A549 (cell line): ENCODE measurements around the gene ASTL. TPM values are rescaled to one million over a fixed set of nuclear protein-coding genes. Genes with fewer than 3 reads are reported as not detected.

Experiments
- ATAC-seq, 2 experiments: fragments of 200-7000 bp in 1 of 2; fragments of >200 bp in 1 of 2; cut with Nextera tagmentation in 1 of 2; cut with Tn5 transposase in 1 of 2; 3 replicates each; pipeline versions ENCODE4 v1.8.0 to v1.9.1; 2018 to 2020; ENCODE audit warnings: mild to moderate bottlenecking in 1 of 2, moderate library complexity in 1 of 2
- CTCF ChIA-PET: fragments of 300-600 bp; sonication (Branson Sonifier 250); formaldehyde crosslinking; extraction: SDS; loops from one replicate; lab custom pipeline; 2021; ENCODE audit warnings: antibody characterized with exemption, inconsistent platforms; lab: Yijun Ruan, JAX
- POLR2A ChIA-PET: fragments of 350-600 bp; formaldehyde crosslinking; extraction: SDS; loops from one replicate; lab custom pipeline; 2021; ENCODE audit warnings: antibody characterized with exemption, inconsistent platforms; lab: Yijun Ruan, JAX
- DNase-seq, 2 experiments: peaks; one replicate each; pipeline versions ENCODE4 v3.0.0 to v3.0.0-alpha.2; 2011 to 2016; ENCODE audit warnings: low read depth in 1 of 2, low spot score in 1 of 2
- FAIRE-seq: peaks from 2 replicates; lab custom pipeline; 2011; peaks lifted over from hg19 to GRCh38; lab: Jason Lieb, UNC
- H3K27ac ChIP-seq, 2 experiments: fragments of >200 bp; sonication (Bioruptor Twin); formaldehyde crosslinking; 3 replicates each; pipeline ENCODE4 v1.5.1; 2016 to 2017
- H3K4me1 ChIP-seq: fragments of >200 bp; sonication (Bioruptor Twin); formaldehyde crosslinking; 3 replicates; pipeline ENCODE4 v1.6.1; 2016
- H3K4me2 ChIP-seq: fragments of >200 bp; sonication (Bioruptor Twin); formaldehyde crosslinking; 3 replicates; pipeline ENCODE4 v1.6.1; 2016
- H3K4me3 ChIP-seq: fragments of >200 bp; sonication (Bioruptor Twin); formaldehyde crosslinking; 3 replicates; pipeline ENCODE4 v1.5.1; 2016
- H3K9me3 ChIP-seq: fragments of >200 bp; sonication (Bioruptor Twin); formaldehyde crosslinking; 3 replicates; pipeline ENCODE4 v1.6.1; 2016
- BHLHE40 ChIP-seq: IDR thresholded peaks from 2 replicates; pipeline ENCODE4 v1.6.1; 2012; ENCODE audit warnings: low read depth, low read length, inconsistent platforms
- CBX2 ChIP-seq: fragments of 200-600 bp; sonication (generic); IDR thresholded peaks from 2 replicates; pipeline ENCODE4 v1.6.1; 2016; ENCODE audit warnings: low read depth, mild to moderate bottlenecking, borderline replicate concordance
- CBX8 ChIP-seq: fragments of 200-600 bp; sonication (generic); IDR thresholded peaks from 2 replicates; pipeline ENCODE4 v1.6.1; 2016
- CEBPB ChIP-seq, 2 experiments: fragments of >200 bp in 1 of 2; sonication (Bioruptor Twin) in 1 of 2; formaldehyde crosslinking in 1 of 2; IDR thresholded peaks; 2 replicates each; pipeline ENCODE4 v1.6.1; 2012 to 2016
- FOSB ChIP-seq: fragments of 250-450 bp; sonication (Bioruptor Pico); IDR thresholded peaks from 2 replicates; pipeline ENCODE4 v1.5.0; 2020; ENCODE audit warnings: mild to moderate bottlenecking, moderate library complexity
- GATA3 ChIP-seq: IDR thresholded peaks from 2 replicates; pipeline ENCODE4 v1.6.1; 2012; ENCODE audit warnings: borderline replicate concordance
- JUN ChIP-seq, 2 experiments: fragments of >200 bp; sonication (Bioruptor Twin); formaldehyde crosslinking; IDR thresholded peaks; 2 replicates in 1 of 2; 3 replicates in 1 of 2; pipeline ENCODE4 v1.6.1; 2016 to 2017
- JUNB ChIP-seq: fragments of >200 bp; sonication (Bioruptor Twin); formaldehyde crosslinking; IDR thresholded peaks from 2 replicates; pipeline ENCODE4 v1.6.1; 2016
- KDM1A ChIP-seq: fragments of 200-600 bp; sonication (generic); IDR thresholded peaks from 2 replicates; pipeline ENCODE4 v1.6.1; 2016; ENCODE audit warnings: low read depth, mild to moderate bottlenecking
- MAFK ChIP-seq: fragments of 450-650 bp; IDR thresholded peaks from 2 replicates; pipeline ENCODE4 v1.6.1; 2014; ENCODE audit not compliant: partially characterized antibody
- MAZ ChIP-seq: fragments of 150-350 bp; IDR thresholded peaks from 2 replicates; pipeline ENCODE4 v1.6.1; 2014; ENCODE audit warnings: antibody characterized with exemption, low read depth, low read length, borderline replicate concordance
- MYC ChIP-seq: IDR thresholded peaks from 2 replicates; pipeline ENCODE4 v1.6.1; 2012; ENCODE audit warnings: mild to moderate bottlenecking, inconsistent platforms, low read length, improper control_type of control experiment, borderline replicate concordance
- NPAS2 ChIP-seq: fragments of 250-450 bp; sonication (Bioruptor Pico); IDR thresholded peaks from 2 replicates; pipeline ENCODE4 v1.8.0; 2022; ENCODE audit warnings: mild to moderate bottlenecking, moderate library complexity, borderline replicate concordance
- NR3C1 ChIP-seq: fragments of >200 bp; sonication (Bioruptor Twin); formaldehyde crosslinking; IDR thresholded peaks from 3 replicates; pipeline ENCODE4 v1.6.1; 2017
- POLR2A ChIP-seq: IDR thresholded peaks from 2 replicates; pipeline ENCODE4 v1.6.1; 2012; ENCODE audit warnings: mild to moderate bottlenecking, low read length
- POLR2AphosphoS2 ChIP-seq: conservative IDR thresholded peaks from 2 replicates; pipeline ENCODE4 v1.6.1; 2012; ENCODE audit warnings: low read length, improper control_type of control experiment, inconsistent platforms
- RAD21 ChIP-seq, 2 experiments: fragments of >200 bp in 1 of 2; sonication (Bioruptor Twin) in 1 of 2; formaldehyde crosslinking in 1 of 2; IDR thresholded peaks in 1 of 2; conservative IDR thresholded peaks in 1 of 2; 2 replicates in 1 of 2; 3 replicates in 1 of 2; pipeline ENCODE4 v1.6.1; 2012 to 2018; ENCODE audit warnings: inconsistent platforms in 1 of 2
- RFX5 ChIP-seq: fragments of 450-650 bp; IDR thresholded peaks from 2 replicates; pipeline ENCODE4 v1.7.1; 2014; ENCODE audit warnings: antibody characterized with exemption, mild to moderate bottlenecking, moderate library complexity
- RNF2 ChIP-seq: fragments of 200-600 bp; sonication (generic); IDR thresholded peaks from 2 replicates; pipeline ENCODE4 v1.6.1; 2016; ENCODE audit warnings: low read depth, mild to moderate bottlenecking, antibody characterized with exemption, moderate library complexity, borderline replicate concordance
- WGBS: methylation state at CpG from one replicate; pipeline ENCODE4 v1.1.6; 2017; ENCODE audit errors: missing lambda C conversion rate; 5-methylcytosine and 5-hydroxymethylcytosine counted together
- polyA plus RNA-seq, 4 experiments: library from polyadenylated mRNA; depleted of rRNA in 3 of 4; stranded (reverse); fragments of >200 nt; fragmentation: RNase III in 1 of 4; extraction: RNeasy Plus Mini Kit Qiagen cat#74134 plus additional on column Dnase treatment in 1 of 4; gene quantifications; 2 replicates in 3 of 4; 3 replicates in 1 of 4; pipeline ENCODE4 v1.2.3, GENCODE V29; 2011 to 2017
- TF ChIP-seq, protein P1 (sequence below): fragments of 150-350 bp; IDR thresholded peaks from 2 replicates; pipeline ENCODE4 v1.6.1; 2014; ENCODE audit warnings: low read depth, mild to moderate bottlenecking, low read length
- TF ChIP-seq, protein P2 (sequence below): fragments of 250-450 bp; sonication (Bioruptor Pico); IDR thresholded peaks from 2 replicates; pipeline ENCODE4 v1.5.0; 2021; ENCODE audit warnings: mild to moderate bottlenecking, moderate library complexity, borderline replicate concordance
- TF ChIP-seq, protein P3 (sequence below): fragments of 250-450 bp; sonication (Bioruptor Pico); IDR thresholded peaks from 2 replicates; pipeline ENCODE4 v1.5.0; 2020; ENCODE audit warnings: low read depth, mild to moderate bottlenecking, moderate library complexity
- TF ChIP-seq, protein P4 (sequence below): IDR thresholded peaks from 2 replicates; pipeline ENCODE4 v1.6.1; 2012

Gene ASTL
- polyA plus RNA-seq, 2 of the 4 experiments (the other 2 are of a cell fraction) = not detected

DNA sequence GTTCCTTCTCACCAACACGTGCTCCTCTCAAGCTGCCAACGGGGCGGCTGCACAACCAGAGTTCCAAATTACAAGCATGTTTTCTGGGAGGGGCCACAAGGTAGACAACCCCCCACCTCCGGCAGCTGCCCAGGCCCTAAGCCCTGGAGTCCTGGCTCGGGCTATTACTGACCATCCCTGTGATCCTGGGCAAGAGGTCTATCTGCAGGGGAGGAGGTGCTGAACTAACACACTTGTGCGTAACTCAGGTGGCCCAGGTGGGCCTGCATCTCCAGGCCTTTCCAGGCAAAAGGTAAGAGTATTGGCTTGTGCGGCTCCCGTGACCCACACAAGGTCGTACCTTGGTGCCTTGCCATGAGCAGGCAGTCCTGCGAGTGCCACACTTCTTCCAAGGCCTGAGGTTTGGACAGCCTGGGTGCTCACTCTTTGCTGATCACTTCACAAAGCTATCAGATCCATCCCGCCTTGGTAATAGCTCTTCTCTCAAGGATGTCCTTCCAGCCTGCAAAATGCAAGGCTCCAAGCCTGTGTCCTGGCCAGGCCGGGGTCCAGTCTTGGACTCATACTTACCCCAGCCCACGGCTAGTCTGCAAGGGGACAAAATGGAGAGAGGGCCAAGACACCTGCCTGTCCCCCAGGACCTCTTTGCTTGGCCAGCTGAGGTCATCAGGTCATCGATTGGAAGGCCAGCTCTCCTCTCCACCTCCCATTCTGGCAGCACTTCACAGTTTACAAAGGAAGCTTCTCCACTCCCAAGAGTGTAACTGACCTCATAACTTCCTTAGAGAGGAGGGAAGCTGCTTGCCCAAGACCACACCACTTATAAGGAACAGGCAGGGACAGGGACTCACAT, 55.9 kb downstream of the ASTL start:
- no peak overlapping the region for H3K4me3 ChIP-seq
- no peak overlapping the region for H3K27ac ChIP-seq
- POLR2A ChIA-PET = no interaction called here
- TF ChIP-seq POLR2A = no peak
- TF ChIP-seq, all 56 proteins: peak for 0
- no peak overlapping the region for H3K4me2 ChIP-seq
- no peak for FAIRE-seq
- 60% methylated on average over 14 of the region's 14 CpGs for WGBS
- no peaks in the 10 kb centered on the region for H3K9me3 ChIP-seq
- H3K4me1 ChIP-seq = no peaks in the 10 kb centered on the region
- no peak for ATAC-seq
- CTCF ChIA-PET = interaction anchor here (3.8 kb wide), 1 partner anchor 35 kb away, joined by 15 read pairs; no protein-coding TSS in a partner anchor
- DNase-seq = no peak

DNA sequence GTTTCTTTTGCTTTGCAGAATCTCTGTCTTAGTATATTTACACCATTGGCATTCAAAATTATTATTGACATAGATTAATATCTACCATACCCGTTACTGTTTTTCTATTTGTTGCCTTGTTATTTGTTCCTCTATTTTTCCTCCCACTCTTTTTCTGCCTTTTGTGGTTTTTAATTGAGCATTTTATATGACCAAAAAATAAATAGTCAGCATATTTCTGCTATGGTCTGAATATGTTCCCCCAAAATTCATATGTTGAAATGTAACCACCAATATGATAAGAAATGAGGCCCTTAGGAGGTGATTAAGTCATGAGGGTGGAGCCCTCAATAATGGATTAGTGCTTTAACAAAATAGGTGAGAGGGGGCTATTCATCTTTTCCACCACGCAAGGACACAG, 57.3 kb downstream of the ASTL start:
- no peak for FAIRE-seq
- POLR2A ChIA-PET = no interaction called here
- no peaks in the 10 kb centered on the region for H3K4me1 ChIP-seq

DNA sequence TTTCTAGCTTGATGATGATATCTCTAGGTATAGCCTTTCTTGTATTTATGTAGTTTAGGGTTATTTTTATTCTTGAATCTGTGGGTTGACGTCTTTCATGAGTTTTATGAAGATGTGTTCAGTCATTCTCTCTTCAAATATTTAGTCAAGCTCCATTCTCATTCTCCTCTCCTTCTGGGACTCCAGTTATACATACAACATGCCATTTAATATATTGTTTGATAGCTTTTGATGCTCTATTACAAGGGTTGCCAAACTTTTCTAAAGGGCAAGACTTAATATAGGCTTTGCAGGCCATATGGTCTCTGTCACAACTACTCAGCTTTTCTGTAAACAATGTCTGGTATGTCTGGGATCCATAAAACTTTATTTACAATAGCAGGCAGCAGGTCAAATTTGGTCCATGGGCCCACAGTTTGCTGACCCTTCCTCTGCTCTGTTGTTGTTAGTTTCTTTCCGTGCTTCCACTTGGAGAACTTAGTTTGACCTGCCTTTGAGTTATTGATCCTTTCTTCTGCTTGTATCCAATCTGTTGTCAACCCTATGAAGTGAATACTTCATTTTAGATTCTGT, 63.0 kb downstream of the ASTL start:
- DNase-seq = no peak

More for the DNA sequence above, 57.3 kb downstream of the ASTL start:
- TF ChIP-seq CBX8 = no peak
- TF ChIP-seq CEBPB (IDR thresholded peaks at IDR 0.05) = no peak
- TF ChIP-seq MAFK = peak; percentile 88
- TF ChIP-seq, all 56 proteins: peak for 1
- CTCF ChIA-PET = no interaction called here
- Histone ChIP-seq H3K4me3 (no peak overlapping the region), H3K9me3 (peaks cover 9% of the 10 kb centered on the region; the same call in 2 of the 3 replicates), H3K27ac (no peak overlapping the region), H3K4me2 (no peak overlapping the region)
- DNase-seq (no peak), ATAC-seq (no peak)
- 77% methylated on average over 2 of the region's 2 CpGs for WGBS

DNA sequence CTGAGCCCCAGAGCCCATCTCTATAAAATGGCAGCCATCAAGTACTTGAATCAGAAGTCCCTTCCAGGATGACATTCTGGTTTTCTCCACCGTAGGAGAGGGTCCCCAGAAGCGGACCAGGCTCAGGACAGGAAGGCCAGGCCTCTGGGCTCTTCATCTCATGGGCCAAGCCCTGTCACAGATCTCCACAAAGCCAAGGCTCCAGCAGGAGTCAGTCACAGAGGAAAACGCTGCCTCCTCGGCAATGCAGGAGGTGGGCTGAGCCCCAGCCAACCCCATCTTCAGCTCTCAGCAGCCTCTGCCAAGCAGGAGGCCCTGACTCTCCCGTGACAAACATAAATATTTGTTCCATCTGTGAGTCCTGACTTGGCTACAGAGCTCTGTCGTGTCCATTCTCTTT, 64.1 kb downstream of the ASTL start:
- no peak for DNase-seq
- CTCF ChIA-PET = no interaction called here
- no peak for TF ChIP-seq FOSB
- TF ChIP-seq KDM1A = no peak
- no peak for TF ChIP-seq JUN (IDR thresholded peaks at IDR 0.05)
- TF ChIP-seq POLR2AphosphoS2 = no peak
- TF ChIP-seq JUNB = no peak
- no peak for TF ChIP-seq BHLHE40
- TF ChIP-seq RAD21 (conservative IDR thresholded peaks at IDR 0.05 in 1 of 2, IDR thresholded peaks at IDR 0.05 in 1 of 2) = no peak
- TF ChIP-seq, protein P1, sequence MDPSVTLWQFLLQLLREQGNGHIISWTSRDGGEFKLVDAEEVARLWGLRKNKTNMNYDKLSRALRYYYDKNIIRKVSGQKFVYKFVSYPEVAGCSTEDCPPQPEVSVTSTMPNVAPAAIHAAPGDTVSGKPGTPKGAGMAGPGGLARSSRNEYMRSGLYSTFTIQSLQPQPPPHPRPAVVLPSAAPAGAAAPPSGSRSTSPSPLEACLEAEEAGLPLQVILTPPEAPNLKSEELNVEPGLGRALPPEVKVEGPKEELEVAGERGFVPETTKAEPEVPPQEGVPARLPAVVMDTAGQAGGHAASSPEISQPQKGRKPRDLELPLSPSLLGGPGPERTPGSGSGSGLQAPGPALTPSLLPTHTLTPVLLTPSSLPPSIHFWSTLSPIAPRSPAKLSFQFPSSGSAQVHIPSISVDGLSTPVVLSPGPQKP = no peak
- TF ChIP-seq, protein P2, sequence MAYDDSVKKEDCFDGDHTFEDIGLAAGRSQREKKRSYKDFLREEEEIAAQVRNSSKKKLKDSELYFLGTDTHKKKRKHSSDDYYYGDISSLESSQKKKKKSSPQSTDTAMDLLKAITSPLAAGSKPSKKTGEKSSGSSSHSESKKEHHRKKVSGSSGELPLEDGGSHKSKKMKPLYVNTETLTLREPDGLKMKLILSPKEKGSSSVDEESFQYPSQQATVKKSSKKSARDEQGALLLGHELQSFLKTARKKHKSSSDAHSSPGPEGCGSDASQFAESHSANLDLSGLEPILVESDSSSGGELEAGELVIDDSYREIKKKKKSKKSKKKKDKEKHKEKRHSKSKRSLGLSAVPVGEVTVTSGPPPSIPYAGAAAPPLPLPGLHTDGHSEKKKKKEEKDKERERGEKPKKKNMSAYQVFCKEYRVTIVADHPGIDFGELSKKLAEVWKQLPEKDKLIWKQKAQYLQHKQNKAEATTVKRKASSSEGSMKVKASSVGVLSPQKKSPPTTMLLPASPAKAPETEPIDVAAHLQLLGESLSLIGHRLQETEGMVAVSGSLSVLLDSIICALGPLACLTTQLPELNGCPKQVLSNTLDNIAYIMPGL (CRISPR knock-in tag) = no peak
- no peak for TF ChIP-seq GATA3
- TF ChIP-seq MAZ = no peak
- no peak for TF ChIP-seq CBX2
- TF ChIP-seq NR3C1 = no peak
- TF ChIP-seq, protein P3, sequence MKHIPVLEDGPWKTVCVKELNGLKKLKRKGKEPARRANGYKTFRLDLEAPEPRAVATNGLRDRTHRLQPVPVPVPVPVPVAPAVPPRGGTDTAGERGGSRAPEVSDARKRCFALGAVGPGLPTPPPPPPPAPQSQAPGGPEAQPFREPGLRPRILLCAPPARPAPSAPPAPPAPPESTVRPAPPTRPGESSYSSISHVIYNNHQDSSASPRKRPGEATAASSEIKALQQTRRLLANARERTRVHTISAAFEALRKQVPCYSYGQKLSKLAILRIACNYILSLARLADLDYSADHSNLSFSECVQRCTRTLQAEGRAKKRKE (CRISPR knock-in tag) = no peak
- TF ChIP-seq RNF2 = no peak
- TF ChIP-seq MYC = no peak
- no peak for TF ChIP-seq CBX8
- TF ChIP-seq NPAS2 (CRISPR knock-in tag) = no peak
- TF ChIP-seq, all 56 proteins: peak for 0
- FAIRE-seq (no peak), ATAC-seq (no peak)
- POLR2A ChIA-PET = no interaction called here
- H3K4me1 ChIP-seq = no peaks in the 10 kb centered on the region
- 26% methylated on average over 4 of the region's 6 CpGs for WGBS
- peaks cover 9% of the 10 kb centered on the region; the same call in 2 of the 3 replicates for H3K9me3 ChIP-seq
- no peak overlapping the region for H3K4me2 ChIP-seq
- H3K4me3 ChIP-seq = no peak overlapping the region
- H3K27ac ChIP-seq = no peak overlapping the region

More for the DNA sequence above, 63.0 kb downstream of the ASTL start:
- H3K4me2 ChIP-seq = no peak overlapping the region
- no peak overlapping the region for H3K4me3 ChIP-seq
- ChIA-PET CTCF (interaction anchor here (1.1 kb wide), 1 partner anchor 434 kb away, joined by 3 read pairs; no protein-coding TSS in a partner anchor), POLR2A (no interaction called here)
- H3K9me3 ChIP-seq = peaks cover 9% of the 10 kb centered on the region; the same call in 2 of the 3 replicates
- ATAC-seq = no peak
- H3K4me1 ChIP-seq = no peaks in the 10 kb centered on the region
- WGBS = 45% methylated on average over 2 of the region's 2 CpGs
- no peak overlapping the region for H3K27ac ChIP-seq
- TF ChIP-seq RFX5 = no peak
- no peak for TF ChIP-seq NR3C1
- no peak for TF ChIP-seq JUNB
- TF ChIP-seq KDM1A = no peak
- TF ChIP-seq, protein P4, sequence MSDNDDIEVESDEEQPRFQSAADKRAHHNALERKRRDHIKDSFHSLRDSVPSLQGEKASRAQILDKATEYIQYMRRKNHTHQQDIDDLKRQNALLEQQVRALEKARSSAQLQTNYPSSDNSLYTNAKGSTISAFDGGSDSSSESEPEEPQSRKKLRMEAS = no peak
- TF ChIP-seq RAD21 (conservative IDR thresholded peaks at IDR 0.05 in 1 of 2, IDR thresholded peaks at IDR 0.05 in 1 of 2) = no peak
- no peak for FAIRE-seq
